Forelimb muscle (tissue), 1 donor: ENCODE measurements around the gene PLAC8L1. TPM values are rescaled to one million over a fixed set of nuclear protein-coding genes. Genes with fewer than 3 reads are reported as not detected.

ENCODE experiments used
- DNase-seq: peaks from one replicate; pipeline ENCODE4 v3.0.0-alpha.2; 2013; ENCODE audit warnings: low read depth
- polyA plus RNA-seq: library from polyadenylated mRNA; unstranded; fragments of 120-200 nt; gene quantifications from one replicate; pipeline ENCODE4 v1.2.1, GENCODE V29; 2013; ENCODE audit not compliant: insufficient read length

Gene PLAC8L1
- polyA plus RNA-seq, 1 donor: 0.73 TPM

DNA sequence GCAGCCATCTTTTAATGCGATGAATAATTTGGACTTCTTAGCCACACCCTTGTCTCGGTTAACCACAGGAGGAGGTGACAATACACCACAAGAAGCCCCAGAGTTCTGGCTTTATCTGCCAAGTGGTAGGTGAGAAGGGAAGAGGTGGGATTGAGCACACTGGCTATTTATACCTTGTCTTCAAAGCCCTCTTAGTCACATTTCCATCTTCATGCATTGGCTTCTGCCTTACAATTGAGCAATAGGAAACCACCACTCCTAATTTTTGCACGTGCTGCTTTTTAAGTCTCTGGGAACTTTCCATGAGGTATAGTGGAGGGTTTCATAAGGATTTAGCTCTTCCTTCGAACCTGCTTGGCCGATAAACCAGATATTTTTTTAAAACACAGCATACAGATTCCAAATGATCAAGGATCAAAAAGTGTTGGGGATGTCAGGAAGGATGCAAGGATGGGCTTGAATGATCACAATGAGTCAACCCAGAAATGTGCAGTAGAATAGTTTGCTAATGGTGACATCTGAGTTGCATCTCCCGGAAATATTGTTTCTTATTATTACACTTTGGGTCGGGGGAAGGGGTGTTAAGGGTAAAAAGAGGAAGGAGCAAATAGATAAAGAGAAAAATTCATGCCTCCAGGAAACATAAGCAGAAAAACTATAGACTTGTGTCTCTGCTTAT lies 25.5 kb downstream of the PLAC8L1 start:
- DNase-seq: no peak

DNA sequence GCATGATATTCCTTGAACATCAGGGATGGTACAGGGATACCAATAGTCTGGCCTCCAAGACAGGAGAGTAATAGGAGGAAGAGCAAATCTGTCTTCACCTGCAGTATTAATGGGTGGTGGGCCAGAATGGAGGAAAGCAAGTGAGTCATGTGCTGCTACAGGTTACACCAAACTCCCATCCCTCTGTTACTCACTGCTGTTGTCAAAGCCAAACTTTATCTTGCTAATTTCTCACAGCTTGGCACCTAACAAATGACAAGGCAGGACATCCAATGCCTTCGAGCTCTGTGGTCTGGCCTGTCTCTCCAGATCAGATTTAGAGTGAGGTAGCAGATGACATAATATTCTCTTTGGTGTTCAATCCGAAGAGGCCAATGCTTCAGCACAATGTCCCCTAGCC lies 26.8 kb downstream of the PLAC8L1 start:
- no peak for DNase-seq

DNA sequence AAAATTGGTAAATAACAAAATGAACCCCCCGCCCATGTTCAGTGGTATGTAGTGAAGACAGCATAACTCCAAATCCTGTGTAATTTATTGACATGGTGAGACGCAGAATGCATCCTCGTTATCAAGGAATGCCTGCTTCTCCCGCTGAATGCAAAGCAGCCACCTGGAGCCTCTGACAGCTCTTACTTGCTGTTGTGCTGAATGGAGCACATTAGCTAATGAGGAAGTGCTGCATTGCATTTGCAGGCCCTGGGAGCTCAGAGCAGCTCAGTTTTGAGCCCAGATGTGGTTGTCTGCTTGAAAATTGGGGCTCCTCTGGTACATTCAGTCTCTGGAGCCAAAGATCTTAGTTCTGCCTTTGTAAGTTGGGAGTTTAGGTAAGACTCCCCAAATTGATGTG lies 28.9 kb downstream of the PLAC8L1 start:
- no peak for DNase-seq

DNA sequence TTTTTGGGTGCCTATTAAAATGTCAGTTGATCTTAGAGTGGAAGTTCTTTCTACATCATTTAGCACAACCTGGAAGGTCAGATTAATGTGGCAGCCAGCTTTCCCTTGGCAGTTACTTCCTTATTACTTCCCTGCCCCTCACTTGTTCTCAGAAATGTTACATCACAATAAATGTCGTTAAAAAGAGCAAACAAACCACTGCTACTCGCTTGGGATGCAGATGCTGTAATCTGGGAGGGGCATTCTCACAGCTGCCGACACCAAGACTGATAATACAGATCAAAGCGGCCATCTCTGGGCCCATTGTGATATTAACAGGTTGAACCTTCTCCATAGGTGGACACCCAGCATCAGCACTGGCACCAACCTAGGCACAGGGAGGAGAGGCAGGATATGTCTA lies 29.3 kb downstream of the PLAC8L1 start:
- DNase-seq: no peak

DNA sequence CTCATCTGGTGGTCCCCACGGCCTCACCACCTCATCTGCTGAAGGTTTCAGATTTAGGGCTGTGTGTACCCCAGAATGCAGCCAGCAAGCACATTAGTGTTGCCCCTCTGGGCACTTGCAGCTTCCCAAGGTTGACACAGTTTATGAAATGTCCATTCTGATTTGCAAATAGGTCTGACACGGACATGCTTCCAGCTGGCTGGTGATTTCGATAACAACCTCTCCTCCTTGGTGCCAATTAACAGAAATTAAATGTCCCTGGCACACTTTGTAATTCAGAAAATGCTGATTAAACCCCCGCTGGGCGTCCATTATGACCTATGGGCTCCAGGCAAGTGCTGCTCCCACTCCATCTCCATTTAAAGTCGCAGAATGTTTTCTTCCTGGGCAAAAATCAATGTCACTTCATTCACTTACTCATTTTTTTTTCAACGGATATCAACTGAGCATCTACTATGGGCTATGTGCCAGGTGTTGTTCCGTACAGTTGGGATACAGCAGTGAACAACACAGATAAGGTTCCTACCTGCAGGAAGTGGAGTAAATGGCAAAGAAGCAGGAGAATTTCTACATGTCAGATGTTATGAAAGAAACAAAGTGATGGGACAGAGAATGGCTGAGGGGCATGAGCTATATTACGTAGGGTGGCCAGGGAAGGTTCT lies 32.0 kb downstream of the PLAC8L1 start:
- no peak for DNase-seq

DNA sequence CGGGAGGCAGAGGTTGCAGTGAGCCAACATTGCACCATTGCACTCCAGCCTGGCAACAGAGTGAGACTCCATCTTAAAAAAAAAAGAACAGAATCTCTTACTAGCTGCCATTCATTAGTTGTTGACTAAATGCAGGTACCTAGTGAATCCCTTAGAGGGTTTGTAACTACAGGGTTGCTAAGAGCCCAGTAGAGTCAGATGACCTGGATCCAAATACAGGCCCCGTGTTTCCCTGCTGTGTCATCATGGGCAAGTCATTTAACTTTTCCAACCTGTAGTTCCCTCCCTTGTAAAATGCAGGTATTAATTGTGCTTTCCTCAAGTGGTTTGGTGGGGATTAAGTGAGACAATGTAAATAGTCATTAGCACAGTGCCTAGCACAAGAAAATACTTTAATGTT lies 32.8 kb downstream of the PLAC8L1 start:
- no peak for DNase-seq

DNA sequence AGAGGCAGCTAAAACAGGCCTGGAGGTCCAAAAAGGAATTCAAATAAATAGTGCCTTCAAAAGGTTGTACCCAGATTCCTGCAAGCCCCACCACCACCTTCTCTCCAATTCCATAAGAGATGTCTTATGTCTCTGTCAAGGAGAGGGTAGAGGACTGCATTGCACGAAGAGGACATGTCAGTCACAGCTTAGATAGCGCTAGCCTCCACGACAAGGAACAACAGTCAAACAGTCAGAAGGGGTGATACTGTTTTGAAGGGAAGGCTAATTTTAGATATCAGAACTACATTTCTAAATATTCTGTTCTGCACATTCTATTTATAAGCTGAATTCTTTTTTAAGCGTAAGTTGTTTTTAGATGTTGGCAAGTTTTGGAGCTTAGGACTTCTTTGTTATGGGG lies 34.2 kb downstream of the PLAC8L1 start:
- no peak for DNase-seq

DNA sequence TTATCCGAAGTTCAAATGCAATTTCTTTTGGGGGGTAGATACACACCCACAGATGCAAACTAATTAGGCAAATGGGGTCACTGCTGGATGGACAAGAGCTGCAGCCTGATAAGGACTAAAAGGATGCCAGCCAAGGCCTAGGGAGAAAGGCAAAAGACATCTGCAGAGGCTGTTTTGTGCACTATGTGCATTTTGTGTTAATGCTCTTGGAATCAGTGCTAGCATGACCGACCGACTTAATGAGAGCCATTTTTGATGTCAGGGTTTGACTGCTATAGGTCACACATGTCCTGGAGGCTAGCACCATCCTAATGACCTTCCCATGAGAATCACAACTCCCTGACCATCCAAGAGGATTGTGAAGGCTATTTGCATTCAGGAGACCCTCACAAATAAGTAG lies 34.6 kb downstream of the PLAC8L1 start:
- DNase-seq: no peak

DNA sequence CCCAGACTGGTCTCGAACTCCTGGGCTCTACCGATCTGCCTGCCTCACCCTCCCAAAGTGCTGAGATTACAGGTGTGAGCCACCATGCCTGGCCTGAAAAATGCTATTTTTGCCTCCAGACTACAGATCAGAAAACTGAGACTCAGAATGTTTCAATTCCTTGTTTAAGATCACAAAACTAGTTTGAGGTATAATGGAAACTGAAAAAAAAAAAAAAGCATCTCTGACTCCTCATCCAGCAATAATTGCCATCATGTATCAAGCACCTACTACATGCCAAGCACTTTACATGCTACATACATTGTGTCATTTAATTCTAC lies 35.6 kb downstream of the PLAC8L1 start:
- no peak for DNase-seq

DNA sequence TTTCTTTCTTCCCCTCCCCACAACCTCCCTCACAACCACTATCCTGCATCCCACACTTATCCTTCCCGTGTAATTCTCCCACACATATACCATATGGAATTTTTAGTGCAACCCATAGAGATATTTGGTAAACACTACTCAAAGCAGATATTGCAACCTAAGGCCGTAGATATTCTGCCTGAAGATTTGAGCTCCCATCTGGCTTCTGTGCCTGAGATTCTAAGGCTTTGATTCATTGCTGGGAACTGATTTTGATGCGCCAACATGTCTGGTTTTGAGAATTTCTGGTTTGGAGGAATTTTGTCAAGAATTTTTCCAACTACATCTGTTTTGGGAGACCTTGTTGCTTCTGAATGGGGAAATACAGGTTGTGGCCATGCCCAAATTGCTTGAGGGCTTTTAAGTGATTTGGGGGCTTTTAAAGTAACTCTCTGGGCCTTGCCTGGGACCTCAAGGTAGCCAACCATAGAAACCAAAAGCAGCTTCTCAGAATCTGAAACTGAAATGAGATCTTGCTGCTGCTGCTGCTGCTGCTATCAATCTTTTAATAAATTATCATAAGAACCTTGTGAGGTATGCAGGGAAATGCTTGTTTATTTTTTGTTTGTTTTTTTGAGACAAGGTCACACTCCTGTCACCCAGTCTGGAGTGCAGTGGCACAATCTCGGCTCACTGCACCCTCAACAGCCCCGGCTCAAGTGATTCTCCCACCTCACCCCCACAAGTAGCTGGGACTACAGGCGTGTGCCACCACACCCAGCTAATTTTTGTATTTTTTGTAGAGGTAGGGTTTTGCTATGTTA lies 36.2 kb downstream of the PLAC8L1 start:
- no peak for DNase-seq

DNA sequence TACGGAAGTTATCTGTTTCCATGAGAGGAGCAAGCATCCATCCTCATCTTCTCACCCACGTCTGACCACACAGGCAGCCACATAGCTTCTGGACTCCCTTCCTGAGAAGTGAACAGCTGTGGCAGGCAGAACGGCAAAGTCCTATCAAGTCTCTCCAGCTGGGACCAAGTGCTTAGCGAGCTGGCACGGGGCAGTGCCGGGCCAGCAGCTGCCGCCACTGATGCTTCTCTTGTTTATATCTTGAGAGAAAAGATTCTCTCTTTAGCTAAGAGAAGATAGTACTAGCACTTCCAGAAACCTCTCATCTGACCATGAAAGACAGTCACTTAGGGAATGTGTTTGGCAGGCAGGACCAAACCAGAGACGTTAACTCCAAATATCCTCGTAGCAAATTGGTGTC lies 37.2 kb downstream of the PLAC8L1 start:
- DNase-seq: peak; percentile 82

DNA sequence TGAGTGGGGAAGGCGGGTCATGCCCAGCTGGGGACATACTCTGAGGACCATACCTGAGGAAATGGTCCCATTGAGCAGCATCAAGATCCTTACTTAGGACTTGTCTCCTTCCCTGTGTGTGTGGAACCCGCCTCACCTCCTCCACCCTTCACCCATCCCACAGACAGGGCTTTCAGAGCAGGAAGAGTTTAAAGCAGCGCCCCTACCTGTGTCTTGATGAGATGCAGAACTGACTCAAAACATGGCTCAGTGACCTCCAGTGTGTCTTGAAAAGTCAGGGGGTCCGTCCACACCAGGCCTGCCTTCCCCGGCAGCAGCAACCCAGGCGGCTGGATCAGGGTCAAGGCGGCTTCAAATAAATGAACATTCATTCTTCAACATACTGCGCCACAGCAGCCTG lies 38.4 kb downstream of the PLAC8L1 start:
- no peak for DNase-seq

DNA sequence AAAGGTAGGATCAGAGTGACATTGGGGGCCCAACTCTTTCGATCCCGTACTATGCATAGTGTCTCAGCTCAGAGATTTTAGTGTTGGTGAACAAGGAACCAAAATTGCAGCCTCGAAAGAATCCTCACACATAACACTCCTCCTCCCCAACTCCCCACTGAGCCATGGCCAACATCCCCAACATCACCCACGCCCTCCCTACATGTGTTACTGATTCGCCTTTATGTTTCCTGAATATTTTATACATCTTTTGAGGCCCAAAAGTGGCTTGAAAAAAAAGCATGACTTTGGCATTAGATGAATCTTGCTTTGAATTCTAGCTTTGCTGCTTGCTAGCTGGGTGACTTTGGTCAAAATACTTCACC lies 45.2 kb downstream of the PLAC8L1 start:
- DNase-seq: no peak

DNA sequence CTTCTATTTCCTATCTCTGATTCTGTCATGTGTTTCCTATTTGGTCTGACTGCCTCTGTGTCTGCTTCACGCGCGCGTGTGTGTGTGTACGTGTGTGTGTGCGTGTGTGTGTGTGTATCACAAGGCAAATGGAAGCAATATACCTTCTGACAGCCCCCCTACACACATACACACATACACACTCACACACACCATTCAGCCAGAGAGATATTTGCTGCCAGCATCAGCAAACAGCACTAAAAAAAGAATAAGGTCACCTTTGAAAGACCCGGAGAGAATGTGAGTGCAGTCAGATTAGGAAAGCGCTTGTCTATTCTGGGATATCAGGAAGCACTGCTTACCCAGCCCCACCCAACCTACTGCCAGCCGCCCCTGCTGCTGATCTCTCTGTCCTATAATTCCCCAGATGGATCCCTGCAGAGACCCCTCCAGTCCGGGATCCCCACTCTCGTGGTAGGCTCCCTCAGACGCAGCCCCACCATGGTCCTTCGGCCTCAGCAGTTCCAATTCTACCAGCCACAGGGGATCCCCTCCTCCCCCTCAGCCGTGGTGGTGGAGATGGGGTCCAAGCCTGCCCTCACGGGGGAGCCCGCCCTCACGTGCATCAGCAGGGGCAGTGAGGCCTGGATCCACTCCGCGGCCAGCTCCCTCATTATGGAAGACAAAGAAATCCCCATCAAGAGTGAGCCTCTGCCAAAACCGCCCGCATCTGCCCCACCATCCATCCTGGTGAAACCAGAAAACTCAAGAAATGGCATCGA lies 45.7 kb downstream of the PLAC8L1 start:
- DNase-seq: no peak

DNA sequence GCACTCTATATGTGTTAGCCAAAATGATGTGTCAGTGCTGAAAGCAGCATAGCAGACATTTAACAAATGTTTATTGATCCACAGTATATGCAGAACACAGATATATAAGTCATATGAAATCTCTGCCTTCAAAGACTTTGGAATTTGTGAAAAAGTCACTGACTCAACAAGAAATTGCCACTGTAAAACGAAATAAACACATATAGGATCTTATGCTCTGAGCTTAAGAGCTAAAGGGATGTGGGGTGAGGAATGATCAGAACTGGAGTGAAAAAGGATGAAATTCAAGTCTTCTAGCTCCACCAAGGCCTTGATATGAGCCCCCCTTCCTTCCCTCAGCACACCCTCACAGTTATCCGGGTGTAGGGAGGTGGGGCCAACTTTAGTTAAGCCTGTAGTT lies 49.9 kb downstream of the PLAC8L1 start:
- no peak for DNase-seq

DNA sequence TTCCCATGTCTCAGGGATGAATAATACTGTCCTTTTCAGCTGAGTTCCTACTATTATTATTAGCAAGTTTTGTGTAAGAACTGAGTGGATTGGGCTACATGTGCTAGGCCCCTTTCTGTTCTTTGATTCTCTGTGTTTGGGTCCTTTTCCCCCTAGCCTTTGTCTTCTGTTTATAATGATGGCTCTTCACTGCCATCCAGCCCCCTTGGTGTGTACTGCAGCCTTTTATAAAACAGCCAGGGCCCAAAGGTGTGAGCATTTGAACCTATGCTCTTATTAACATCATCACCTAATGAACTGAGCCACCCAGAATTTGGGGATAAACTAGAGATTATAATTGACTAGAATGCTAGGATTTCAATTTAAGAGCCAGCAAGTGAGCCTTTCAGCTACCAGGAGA lies 52.6 kb downstream of the PLAC8L1 start:
- DNase-seq: no peak

DNA sequence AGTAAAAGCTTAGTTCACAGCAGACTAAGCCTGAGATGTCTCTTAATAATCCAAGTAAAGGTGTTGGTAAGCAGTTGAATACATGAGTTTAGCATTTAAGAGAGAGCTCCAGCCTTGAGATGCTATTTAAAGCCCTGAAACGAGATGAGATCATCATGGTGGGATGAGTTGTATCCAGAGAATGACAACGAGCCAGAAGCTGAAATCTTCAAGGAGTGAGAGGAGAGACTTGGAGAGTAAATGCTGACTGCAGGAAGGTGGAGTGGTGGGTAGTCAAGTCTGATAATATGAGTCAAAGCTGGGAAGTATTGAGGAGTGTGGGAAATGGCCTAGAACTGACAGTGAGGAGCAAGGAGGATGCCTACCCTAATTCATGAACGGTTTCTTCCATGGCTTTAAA lies 53.7 kb downstream of the PLAC8L1 start:
- no peak for DNase-seq

DNA sequence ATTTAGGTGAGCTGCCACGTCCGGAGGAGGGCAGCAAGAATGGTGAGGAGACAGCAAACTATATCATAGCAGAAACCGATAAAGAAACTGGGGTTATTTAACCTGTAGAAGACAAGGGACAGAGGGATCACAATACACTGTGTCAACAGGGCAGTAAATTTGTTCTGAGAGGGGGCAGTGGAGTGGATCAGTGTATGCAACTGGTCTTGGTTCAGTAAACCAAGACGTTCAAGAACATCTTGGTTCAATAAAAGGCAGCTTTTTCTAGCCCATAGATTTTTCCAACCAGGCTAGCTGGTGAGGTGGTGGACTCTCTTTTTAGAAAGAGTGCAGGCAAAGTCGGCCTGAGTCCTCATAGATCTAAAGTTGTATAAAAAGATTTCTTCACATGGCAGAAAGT lies 55.3 kb downstream of the PLAC8L1 start:
- no peak for DNase-seq

DNA sequence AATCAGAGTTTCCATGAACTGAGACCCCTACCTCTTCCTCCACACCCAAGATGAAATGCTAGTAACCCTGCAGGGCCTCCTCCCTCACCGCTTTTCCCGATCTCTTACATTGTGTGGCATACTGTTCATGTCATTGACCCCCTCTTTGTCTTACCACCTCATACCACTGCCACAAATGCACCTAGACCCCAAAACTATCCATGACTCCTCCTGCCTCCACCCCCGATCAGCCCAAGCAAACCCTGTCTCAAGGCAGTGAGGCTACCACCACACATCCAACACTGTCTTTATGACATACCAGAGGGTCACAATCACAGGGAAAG lies 55.7 kb downstream of the PLAC8L1 start:
- no peak for DNase-seq

DNA sequence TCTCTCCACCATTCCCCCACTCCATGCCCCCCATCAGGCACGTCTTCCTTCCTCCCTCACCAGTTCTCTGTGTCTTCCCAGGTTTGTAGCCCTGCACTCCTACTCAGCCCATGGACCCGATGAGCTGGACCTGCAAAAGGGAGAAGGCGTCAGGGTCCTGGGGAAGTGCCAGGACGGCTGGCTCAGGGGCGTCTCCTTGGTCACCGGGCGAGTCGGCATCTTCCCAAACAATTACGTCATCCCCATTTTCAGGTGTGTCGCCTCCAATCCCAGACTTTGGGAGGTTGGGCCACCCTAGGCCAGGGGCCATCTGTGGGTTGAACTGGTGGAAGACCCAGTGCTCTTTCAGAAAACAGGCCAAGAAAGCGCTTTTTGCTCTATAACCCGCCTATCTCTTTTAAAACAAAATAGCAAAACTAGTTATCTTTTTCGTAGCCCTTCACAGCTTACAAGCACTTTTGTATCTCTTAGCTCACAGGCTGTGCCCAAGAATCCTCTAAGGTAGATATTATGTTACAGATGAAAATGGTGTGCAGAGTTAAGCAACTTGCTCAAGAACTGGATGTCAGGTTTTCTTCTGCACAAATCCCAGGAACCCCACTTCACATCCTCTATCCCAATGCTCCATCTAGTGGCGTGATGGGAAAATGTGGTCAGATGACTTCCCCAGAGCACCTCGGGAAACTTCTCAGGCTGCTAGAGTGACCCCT lies 56.2 kb downstream of the PLAC8L1 start:
- DNase-seq: peak; percentile 29

DNA sequence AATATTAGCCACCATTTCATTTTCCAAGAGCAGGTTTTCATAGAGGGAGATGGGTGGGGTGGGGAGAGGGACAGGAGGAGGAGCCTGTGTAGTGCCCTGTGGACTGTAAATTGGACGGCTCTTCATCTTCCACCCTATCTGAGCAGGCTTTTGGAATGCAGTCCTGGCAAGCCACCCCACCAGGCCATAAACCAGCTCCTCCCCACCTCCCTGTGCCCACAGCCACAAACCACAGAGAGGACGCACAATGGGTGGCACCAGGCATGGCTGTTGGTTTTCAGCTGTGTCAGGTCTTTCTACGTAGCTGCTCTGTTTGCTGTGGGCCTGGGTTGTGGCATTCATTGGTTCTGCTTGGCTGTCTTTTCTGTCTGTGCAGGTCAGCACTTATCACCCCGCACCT lies 58.0 kb downstream of the PLAC8L1 start:
- DNase-seq: no peak

DNA sequence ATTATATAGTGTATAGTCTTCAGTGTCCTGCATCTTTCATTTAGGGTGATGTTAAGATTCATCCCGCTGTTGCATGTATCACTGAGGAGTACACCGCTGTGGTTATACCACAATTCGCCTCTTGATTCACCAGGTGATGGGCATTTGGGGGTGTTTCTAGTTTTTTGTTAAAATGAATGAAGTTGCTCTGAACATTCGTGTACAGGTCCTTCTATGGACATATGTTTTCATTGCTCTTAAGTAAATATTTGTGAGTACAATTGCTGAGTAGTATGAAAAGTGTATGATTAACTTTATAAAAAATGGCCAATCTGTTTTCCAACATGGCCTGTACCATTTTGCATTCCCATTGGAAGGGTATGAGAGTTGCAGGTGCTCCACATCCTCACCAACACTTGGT lies 61.7 kb downstream of the PLAC8L1 start:
- DNase-seq: no peak
